WTC11 (cell line): ENCODE data around the gene PLPP2. TPM values are rescaled to one million over a fixed set of nuclear protein-coding genes. Genes with fewer than 3 reads are reported as not detected.

Experiments
- ATAC-seq: fragments of 200-7000 bp; cut with Tn5 transposase; 2 replicates; pipeline ENCODE4 v1.10.0; 2021; ENCODE audit warnings: mild to moderate bottlenecking, moderate library complexity
- CTCF ChIA-PET: fragments of 300-600 bp; sonication (Branson Sonifier 250); formaldehyde crosslinking; loops from one replicate; lab custom pipeline; 2021; ENCODE audit warnings: antibody characterized with exemption; lab: Charles Lee
- POLR2A ChIA-PET: fragments of 350-600 bp; sonication (Branson Sonifier 250); formaldehyde crosslinking; loops from one replicate; lab custom pipeline; 2021; ENCODE audit warnings: antibody characterized with exemption; lab: Charles Lee
- DNase-seq: peaks from one replicate; pipeline ENCODE4 v3.0.0; 2021; ENCODE audit warnings: low spot score
- H3K27ac Mint-ChIP-seq: 2 replicates; pipeline ENCODE4 v1.8.0; 2021; ENCODE audit warnings: mixed read lengths
- H3K27me3 Mint-ChIP-seq: 2 replicates; pipeline ENCODE4 v1.8.0; 2021; ENCODE audit warnings: low read depth, mild to moderate bottlenecking, moderate library complexity, mixed read lengths
- H3K36me3 Mint-ChIP-seq: 2 replicates; pipeline ENCODE4 v1.8.0; 2021; ENCODE audit warnings: mixed read lengths
- H3K4me1 Mint-ChIP-seq: 2 replicates; pipeline ENCODE4 v1.8.0; 2022; ENCODE audit warnings: mixed read lengths
- H3K4me3 Mint-ChIP-seq: 2 replicates; pipeline ENCODE4 v1.8.0; 2021; ENCODE audit warnings: mild to moderate bottlenecking, moderate library complexity, mixed read lengths
- H3K9me3 Mint-ChIP-seq: 2 replicates; pipeline ENCODE4 v1.8.0; 2021; ENCODE audit warnings: mixed read lengths
- AR ChIP-seq: fragments of 250-450 bp; sonication (Bioruptor Pico); IDR thresholded peaks from 2 replicates; pipeline ENCODE4 v1.9.0; 2021; ENCODE audit warnings: mild to moderate bottlenecking
- ATF1 ChIP-seq: sonication (generic); formaldehyde crosslinking; IDR thresholded peaks from 2 replicates; pipeline ENCODE4 v1.8.1; 2023; ENCODE audit warnings: mild to moderate bottlenecking, moderate library complexity, missing genetic modification reagents
- CREM ChIP-seq: sonication (generic); formaldehyde crosslinking; IDR thresholded peaks from 2 replicates; pipeline ENCODE4 v1.8.1; 2022; ENCODE audit warnings: mild to moderate bottlenecking, missing genetic modification reagents, moderate library complexity
- ESRRA ChIP-seq: sonication (generic); formaldehyde crosslinking; IDR thresholded peaks from 2 replicates; pipeline ENCODE4 v1.8.1; 2022; ENCODE audit warnings: mild to moderate bottlenecking, missing genetic modification reagents, borderline replicate concordance
- FOXJ3 ChIP-seq: sonication (generic); formaldehyde crosslinking; IDR thresholded peaks from 2 replicates; pipeline ENCODE4 v1.9.0; 2021; ENCODE audit warnings: missing genetic modification reagents, mild to moderate bottlenecking, borderline replicate concordance
- GABPB1 ChIP-seq: sonication (generic); formaldehyde crosslinking; IDR thresholded peaks from 2 replicates; pipeline ENCODE4 v1.8.1; 2023; ENCODE audit warnings: mild to moderate bottlenecking, missing genetic modification reagents
- JUN ChIP-seq: sonication (generic); formaldehyde crosslinking; IDR thresholded peaks from 2 replicates; pipeline ENCODE4 v1.8.0; 2023; ENCODE audit warnings: mild to moderate bottlenecking, missing genetic modification reagents
- MYBL2 ChIP-seq: sonication (generic); formaldehyde crosslinking; IDR thresholded peaks from 2 replicates; pipeline ENCODE4 v1.8.1; 2023; ENCODE audit warnings: mild to moderate bottlenecking, moderate library complexity, missing genetic modification reagents
- PRRX2 ChIP-seq: fragments of 250-450 bp; sonication (Bioruptor Pico); IDR thresholded peaks from 2 replicates; pipeline ENCODE4 v1.8.0; 2021; ENCODE audit warnings: mild to moderate bottlenecking
- SP1 ChIP-seq: sonication (generic); formaldehyde crosslinking; conservative IDR thresholded peaks from 2 replicates; pipeline ENCODE4 v1.8.1; 2022; ENCODE audit warnings: missing genetic modification reagents
- TCF7 ChIP-seq: sonication (generic); formaldehyde crosslinking; IDR thresholded peaks from 2 replicates; pipeline ENCODE4 v1.8.0; 2022; ENCODE audit warnings: mild to moderate bottlenecking, low read depth, missing genetic modification reagents, moderate library complexity
- ZBTB21 ChIP-seq: sonication (generic); formaldehyde crosslinking; IDR thresholded peaks from 2 replicates; pipeline ENCODE4 v1.8.1; 2023; ENCODE audit warnings: mild to moderate bottlenecking, missing genetic modification reagents, borderline replicate concordance
- ZNF121 ChIP-seq: sonication (generic); formaldehyde crosslinking; IDR thresholded peaks from 2 replicates; pipeline ENCODE4 v1.8.0; 2023; ENCODE audit warnings: missing genetic modification reagents
- ZNF232 ChIP-seq: sonication (generic); formaldehyde crosslinking; IDR thresholded peaks from 2 replicates; pipeline ENCODE4 v1.8.0; 2022; ENCODE audit warnings: mild to moderate bottlenecking, missing genetic modification reagents
- ZNF263 ChIP-seq: sonication (generic); formaldehyde crosslinking; IDR thresholded peaks from 2 replicates; pipeline ENCODE4 v1.8.1; 2022; ENCODE audit warnings: low read depth, mild to moderate bottlenecking, moderate library complexity, missing genetic modification reagents
- ZNF281 ChIP-seq: sonication (generic); formaldehyde crosslinking; IDR thresholded peaks from 2 replicates; pipeline ENCODE4 v1.8.0; 2023; ENCODE audit warnings: mild to moderate bottlenecking, missing genetic modification reagents
- ZNF671 ChIP-seq: fragments of 250-450 bp; sonication (Bioruptor Pico); IDR thresholded peaks from 2 replicates; pipeline ENCODE4 v1.8.0; 2021; ENCODE audit warnings: mild to moderate bottlenecking
- ZSCAN18 ChIP-seq: fragments of 250-450 bp; sonication (Bioruptor Pico); IDR thresholded peaks from 2 replicates; pipeline ENCODE4 v2.1.2; 2022; ENCODE audit warnings: mild to moderate bottlenecking, moderate library complexity
- total RNA-seq: library from RNA; stranded (reverse); gene quantifications from 3 replicates; pipeline ENCODE4 v1.2.3, GENCODE V29; 2021
- TF ChIP-seq, protein P1 (sequence below): sonication (generic); formaldehyde crosslinking; IDR thresholded peaks from 2 replicates; pipeline ENCODE4 v1.8.1; 2022; ENCODE audit warnings: missing genetic modification reagents, borderline replicate concordance
- TF ChIP-seq, protein P2 (sequence below): sonication (generic); formaldehyde crosslinking; IDR thresholded peaks from 2 replicates; pipeline ENCODE4 v1.8.1; 2023; ENCODE audit warnings: mild to moderate bottlenecking, missing genetic modification reagents
- TF ChIP-seq, protein P3 (sequence below): fragments of 250-450 bp; sonication (Bioruptor Pico); IDR thresholded peaks from 2 replicates; pipeline ENCODE4 v1.9.0; 2021; ENCODE audit warnings: moderate library complexity, mild to moderate bottlenecking, inconsistent platforms, borderline replicate concordance
- TF ChIP-seq, protein P4 (sequence below): sonication (generic); formaldehyde crosslinking; IDR thresholded peaks from 2 replicates; pipeline ENCODE4 v1.8.0; 2022; ENCODE audit warnings: mild to moderate bottlenecking, missing genetic modification reagents

Gene PLPP2
- total RNA-seq, 1 experiment from 2014 or later: 78.7 TPM

DNA sequence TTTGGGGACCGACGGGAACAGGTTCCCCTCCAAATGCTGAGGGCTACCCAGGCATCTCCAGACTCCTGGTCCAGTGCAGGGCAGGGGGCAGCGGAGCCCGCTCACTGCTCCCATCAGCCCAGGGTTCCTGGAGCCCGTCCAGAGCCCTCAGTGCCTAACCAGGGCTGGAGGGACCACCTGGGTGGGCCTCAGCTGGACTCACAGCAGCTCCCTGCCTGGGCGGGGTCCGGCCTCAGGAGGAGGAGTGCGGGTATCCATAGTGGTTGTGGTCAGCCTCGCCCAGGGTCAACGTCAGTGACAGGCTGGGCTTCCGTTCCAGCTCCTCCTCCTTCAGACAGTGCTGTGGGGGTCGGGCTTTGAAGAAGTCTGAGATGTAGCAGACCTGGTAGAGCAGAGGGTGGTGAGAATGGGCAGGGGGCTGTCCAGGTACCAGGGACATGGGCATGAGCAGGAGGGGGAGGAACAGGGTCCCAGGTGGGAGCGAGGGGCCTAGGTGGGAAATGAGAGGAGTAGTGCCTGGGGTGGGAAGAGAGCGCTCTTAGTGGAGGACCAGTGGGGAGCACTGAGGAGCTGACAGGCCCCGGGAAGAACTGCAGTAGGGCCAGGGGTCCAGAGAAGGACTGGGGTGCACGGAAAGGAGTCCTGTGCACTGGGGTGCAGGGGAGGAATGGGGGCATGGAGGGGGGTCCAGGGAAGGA lies 9.9 kb downstream of the PLPP2 start:
- no peak overlapping the region for H3K4me3 Mint-ChIP-seq
- H3K27me3 Mint-ChIP-seq: no peaks in the 10 kb centered on the region
- peaks cover 31% of the 10 kb centered on the region for H3K4me1 Mint-ChIP-seq
- CTCF ChIA-PET: interaction anchor here (0.6 to 1.2 kb wide), 2 partner anchors 14 kb away, joined by 3 to 4 read pairs; no protein-coding TSS in a partner anchor
- no peak overlapping the region for H3K27ac Mint-ChIP-seq
- no peak for DNase-seq
- TF ChIP-seq AR (CRISPR knock-in tag) (no peak), ZNF263 (peak; percentile 71)
- TF ChIP-seq, all 79 proteins: peak for 1
- POLR2A ChIA-PET: no interaction called here
- peaks cover 41% of the 10 kb centered on the region for H3K36me3 Mint-ChIP-seq
- H3K9me3 Mint-ChIP-seq: no peaks in the 10 kb centered on the region
- no peak for ATAC-seq

DNA sequence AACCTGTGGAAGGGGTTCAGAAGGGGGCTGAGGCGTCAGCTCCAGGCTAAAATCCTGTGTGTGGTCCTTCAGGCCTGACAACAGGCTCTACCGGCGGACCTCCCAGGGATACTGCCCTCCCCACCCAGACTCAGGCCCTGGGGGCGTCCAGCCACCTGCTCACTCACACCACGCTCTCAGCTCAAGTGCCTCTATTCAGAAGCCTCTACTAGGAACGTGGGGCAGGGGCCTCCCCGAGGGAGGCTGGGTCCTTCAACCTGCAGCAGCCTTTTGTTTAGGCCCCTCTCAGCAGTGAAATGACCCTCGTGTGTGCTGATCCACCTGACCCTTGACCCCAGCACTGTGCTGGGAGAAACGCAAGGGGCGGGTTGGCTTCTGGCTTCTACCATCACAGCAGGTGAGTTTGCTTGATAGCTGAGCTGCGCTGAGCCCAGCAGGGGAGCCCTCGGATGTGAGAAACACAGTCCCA lies 10.6 kb downstream of the PLPP2 start:
- Mint-ChIP-seq H3K36me3 (peaks cover 38% of the 10 kb centered on the region), H3K4me3 (no peak overlapping the region), H3K9me3 (no peaks in the 10 kb centered on the region), H3K27ac (no peak overlapping the region), H3K27me3 (no peaks in the 10 kb centered on the region), H3K4me1 (peaks cover 31% of the 10 kb centered on the region)
- TF ChIP-seq ATF1 (CRISPR knock-in tag) (no peak), GABPB1 (CRISPR knock-in tag) (no peak), PRRX2 (CRISPR knock-in tag) (no peak), FOXJ3 (CRISPR knock-in tag) (no peak), JUN (CRISPR knock-in tag) (no peak), ZSCAN18 (CRISPR knock-in tag) (no peak), ESRRA (CRISPR knock-in tag) (no peak), ZNF671 (no peak), ZNF121 (CRISPR knock-in tag) (no peak), ZNF232 (no peak), CREM (CRISPR knock-in tag) (no peak), ZBTB21 (no peak), ZNF281 (no peak), MYBL2 (CRISPR knock-in tag) (no peak), TCF7 (CRISPR knock-in tag) (no peak), SP1 (CRISPR knock-in tag) (no peak)
- TF ChIP-seq, protein P1, sequence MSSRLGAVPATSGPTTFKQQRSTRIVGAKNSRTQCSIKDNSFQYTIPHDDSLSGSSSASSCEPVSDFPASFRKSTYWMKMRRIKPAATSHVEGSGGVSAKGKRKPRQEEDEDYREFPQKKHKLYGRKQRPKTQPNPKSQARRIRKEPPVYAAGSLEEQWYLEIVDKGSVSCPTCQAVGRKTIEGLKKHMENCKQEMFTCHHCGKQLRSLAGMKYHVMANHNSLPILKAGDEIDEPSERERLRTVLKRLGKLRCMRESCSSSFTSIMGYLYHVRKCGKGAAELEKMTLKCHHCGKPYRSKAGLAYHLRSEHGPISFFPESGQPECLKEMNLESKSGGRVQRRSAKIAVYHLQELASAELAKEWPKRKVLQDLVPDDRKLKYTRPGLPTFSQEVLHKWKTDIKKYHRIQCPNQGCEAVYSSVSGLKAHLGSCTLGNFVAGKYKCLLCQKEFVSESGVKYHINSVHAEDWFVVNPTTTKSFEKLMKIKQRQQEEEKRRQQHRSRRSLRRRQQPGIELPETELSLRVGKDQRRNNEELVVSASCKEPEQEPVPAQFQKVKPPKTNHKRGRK (CRISPR knock-in tag): no peak
- TF ChIP-seq, protein P2, sequence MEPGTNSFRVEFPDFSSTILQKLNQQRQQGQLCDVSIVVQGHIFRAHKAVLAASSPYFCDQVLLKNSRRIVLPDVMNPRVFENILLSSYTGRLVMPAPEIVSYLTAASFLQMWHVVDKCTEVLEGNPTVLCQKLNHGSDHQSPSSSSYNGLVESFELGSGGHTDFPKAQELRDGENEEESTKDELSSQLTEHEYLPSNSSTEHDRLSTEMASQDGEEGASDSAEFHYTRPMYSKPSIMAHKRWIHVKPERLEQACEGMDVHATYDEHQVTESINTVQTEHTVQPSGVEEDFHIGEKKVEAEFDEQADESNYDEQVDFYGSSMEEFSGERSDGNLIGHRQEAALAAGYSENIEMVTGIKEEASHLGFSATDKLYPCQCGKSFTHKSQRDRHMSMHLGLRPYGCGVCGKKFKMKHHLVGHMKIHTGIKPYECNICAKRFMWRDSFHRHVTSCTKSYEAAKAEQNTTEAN (CRISPR knock-in tag): no peak
- TF ChIP-seq, protein P3, sequence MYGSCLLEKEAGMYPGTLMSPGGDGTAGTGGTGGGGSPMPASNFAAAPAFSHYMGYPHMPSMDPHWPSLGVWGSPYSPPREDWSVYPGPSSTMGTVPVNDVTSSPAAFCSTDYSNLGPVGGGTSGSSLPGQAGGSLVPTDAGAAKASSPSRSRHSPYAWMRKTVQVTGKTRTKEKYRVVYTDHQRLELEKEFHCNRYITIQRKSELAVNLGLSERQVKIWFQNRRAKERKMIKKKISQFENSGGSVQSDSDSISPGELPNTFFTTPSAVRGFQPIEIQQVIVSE (CRISPR knock-in tag): no peak
- TF ChIP-seq, protein P4, sequence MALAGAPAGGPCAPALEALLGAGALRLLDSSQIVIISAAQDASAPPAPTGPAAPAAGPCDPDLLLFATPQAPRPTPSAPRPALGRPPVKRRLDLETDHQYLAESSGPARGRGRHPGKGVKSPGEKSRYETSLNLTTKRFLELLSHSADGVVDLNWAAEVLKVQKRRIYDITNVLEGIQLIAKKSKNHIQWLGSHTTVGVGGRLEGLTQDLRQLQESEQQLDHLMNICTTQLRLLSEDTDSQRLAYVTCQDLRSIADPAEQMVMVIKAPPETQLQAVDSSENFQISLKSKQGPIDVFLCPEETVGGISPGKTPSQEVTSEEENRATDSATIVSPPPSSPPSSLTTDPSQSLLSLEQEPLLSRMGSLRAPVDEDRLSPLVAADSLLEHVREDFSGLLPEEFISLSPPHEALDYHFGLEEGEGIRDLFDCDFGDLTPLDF (CRISPR knock-in tag): no peak
- CTCF ChIA-PET: interaction anchor here (0.6 kb wide), 1 partner anchor 14 kb away, joined by 3 read pairs; no protein-coding TSS in a partner anchor
- POLR2A ChIA-PET: no interaction called here
- DNase-seq (no peak), ATAC-seq (no peak)
